Nephron (organoid): ENCODE results near the gene SAMMSON.

Experiments
- H3K27ac Mint-ChIP-seq, 3 experiments: 2 replicates each; pipeline ENCODE4 v1.8.0; 2020; ENCODE audit warnings: mixed read lengths in 3 of 3, mild to moderate bottlenecking in 2 of 3, moderate library complexity in 1 of 3
- H3K27me3 Mint-ChIP-seq: 2 replicates; pipeline ENCODE4 v1.8.0; 2021; ENCODE audit warnings: low read depth, mild to moderate bottlenecking, moderate library complexity, mixed read lengths
- H3K36me3 Mint-ChIP-seq: 2 replicates; pipeline ENCODE4 v1.8.0; 2020; ENCODE audit warnings: low read depth, mixed read lengths
- H3K4me1 Mint-ChIP-seq: 2 replicates; pipeline ENCODE4 v1.8.0; 2020; ENCODE audit warnings: mixed read lengths
- H3K4me3 Mint-ChIP-seq, 3 experiments: 2 replicates each; pipeline ENCODE4 v1.8.0; 2020; ENCODE audit warnings: mild to moderate bottlenecking in 3 of 3, mixed read lengths in 3 of 3, moderate library complexity in 2 of 3
- H3K9me3 Mint-ChIP-seq: 2 replicates; pipeline ENCODE4 v1.8.0; 2020; ENCODE audit warnings: mixed read lengths
- CTCF ChIP-seq, 3 experiments: fragments of 200-600 bp; sonication (generic); IDR thresholded peaks; one replicate each; pipeline ENCODE4 v1.5.0; 2021; ENCODE audit warnings: antibody characterized with exemption in 3 of 3; ENCODE audit not compliant: unreplicated experiment in 3 of 3

Gene SAMMSON

GRCh38 chr3:70065696-70066253, 66.2 kb downstream of the SAMMSON start:
- Mint-ChIP-seq H3K4me1 (peaks cover 27% of the 10 kb centered on the region), H3K27ac (no peak overlapping the region), H3K4me3 (no peak overlapping the region), H3K36me3 (no peaks in the 10 kb centered on the region), H3K9me3 (no peaks in the 10 kb centered on the region), H3K27me3 (peaks cover 4% of the 10 kb centered on the region)
- TF ChIP-seq CTCF (IDR thresholded peaks at IDR 0.05; ENCODE audit: unreplicated experiment in 3 of 3) = peak in 1 of 3 experiments; percentile 41

GRCh38 chr3:70067860-70068521, 68.5 kb downstream of the SAMMSON start:
- no peaks in the 10 kb centered on the region for H3K36me3 Mint-ChIP-seq
- H3K27me3 Mint-ChIP-seq = peaks cover 15% of the 10 kb centered on the region
- H3K4me3 Mint-ChIP-seq = peak overlapping the region in 2 of 3 experiments; percentile 1 to 16
- peaks cover 41% of the 10 kb centered on the region for H3K4me1 Mint-ChIP-seq
- H3K27ac Mint-ChIP-seq = peak overlapping the region in 2 of 3 experiments; percentile 2 to 51
- TF ChIP-seq CTCF (IDR thresholded peaks at IDR 0.05; ENCODE audit: unreplicated experiment in 3 of 3) = no peak
- H3K9me3 Mint-ChIP-seq = no peaks in the 10 kb centered on the region

- H3K36me3 Mint-ChIP-seq = no peaks in the 10 kb centered on the region
- peaks cover 19% of the 10 kb centered on the region for H3K27me3 Mint-ChIP-seq
- no peak overlapping the region for H3K4me3 Mint-ChIP-seq
- H3K9me3 Mint-ChIP-seq = no peaks in the 10 kb centered on the region
- H3K27ac Mint-ChIP-seq = no peak overlapping the region
- no peak for TF ChIP-seq CTCF (IDR thresholded peaks at IDR 0.05; ENCODE audit: unreplicated experiment in 3 of 3)
- H3K4me1 Mint-ChIP-seq = peaks cover 41% of the 10 kb centered on the region
These were observed 70.0 kb downstream of the SAMMSON start for GRCh38 chr3:70069557-70069956.

- Mint-ChIP-seq H3K27me3 (peaks cover 15% of the 10 kb centered on the region), H3K27ac (no peak overlapping the region), H3K9me3 (no peaks in the 10 kb centered on the region), H3K4me3 (peak overlapping the region in 2 of 3 experiments; percentile 75 to 78), H3K4me1 (peaks cover 34% of the 10 kb centered on the region), H3K36me3 (no peaks in the 10 kb centered on the region)
- no peak for TF ChIP-seq CTCF (IDR thresholded peaks at IDR 0.05; ENCODE audit: unreplicated experiment in 3 of 3)
These were observed 71.6 kb downstream of the SAMMSON start for GRCh38 chr3:70071138-70071537.

- Mint-ChIP-seq H3K36me3 (no peaks in the 10 kb centered on the region), H3K4me1 (peaks cover 28% of the 10 kb centered on the region), H3K4me3 (peak overlapping the region; percentile 72 to 78 (median 75)), H3K27me3 (peaks cover 15% of the 10 kb centered on the region), H3K9me3 (no peaks in the 10 kb centered on the region), H3K27ac (peak overlapping the region in 2 of 3 experiments; percentile 48 to 52)
- no peak for TF ChIP-seq CTCF (IDR thresholded peaks at IDR 0.05; ENCODE audit: unreplicated experiment in 3 of 3)
These were observed 72.6 kb downstream of the SAMMSON start for GRCh38 chr3:70072180-70072579.

GRCh38 chr3:70072754-70073153, 73.2 kb downstream of the SAMMSON start:
- H3K9me3 Mint-ChIP-seq = peaks cover 2% of the 10 kb centered on the region
- peaks cover 24% of the 10 kb centered on the region for H3K4me1 Mint-ChIP-seq
- peaks cover 15% of the 10 kb centered on the region for H3K27me3 Mint-ChIP-seq
- H3K36me3 Mint-ChIP-seq = no peaks in the 10 kb centered on the region
- no peak overlapping the region for H3K27ac Mint-ChIP-seq
- H3K4me3 Mint-ChIP-seq = no peak overlapping the region
- TF ChIP-seq CTCF (IDR thresholded peaks at IDR 0.05; ENCODE audit: unreplicated experiment in 3 of 3) = no peak
